ENCODE data around the gene ABLIM1.
A peak's percentile ranks its signal among the peaks of the same experiment; 100 is the strongest.

ABLIM1 gene

GRCh38 chr10:114388275-114388674 is 269.8 kb downstream of the ABLIM1 start:
- TF ChIP-seq MEIS1 (CRISPR knock-in tag; IDR thresholded peaks at IDR 0.05; ENCODE audit: borderline replicate concordance) (no peak), ZNF626 (tag by site-specific recombination; IDR thresholded peaks at IDR 0.05) (no peak), ZNF548 (tag by site-specific recombination; IDR thresholded peaks at IDR 0.05) (no peak)
- CTCF ChIA-PET = interaction anchor here (0.5 to 3.3 kb wide), 9 partner anchors 9 to 87 kb away, joined by 3 to 13 read pairs (median 3); no protein-coding TSS in a partner anchor
- Histone ChIP-seq H3K36me3 (ENCODE audit: control insufficient read depth in 2 of 2, insufficient read depth in 1 of 2, low read length in 2 of 2) (no peaks in the 10 kb centered on the region), H3K9me3 (ENCODE audit: control insufficient read depth, insufficient read depth, low read depth, low read length) (no peaks in the 10 kb centered on the region), H3K4me3 (ENCODE audit: low read depth, low read length) (no peak overlapping the region), H3K4me1 (ENCODE audit: control insufficient read depth, insufficient read depth, low read length) (no peaks in the 10 kb centered on the region), H3K27ac (ENCODE audit: extremely low read depth, low read depth, low read length) (no peak overlapping the region)
- POLR2A ChIA-PET = no interaction called here

GRCh38 chr10:114387784-114388183 is 270.3 kb downstream of the ABLIM1 start:
- TF ChIP-seq ZNF571 (tag by site-specific recombination; IDR thresholded peaks at IDR 0.05) (no peak), ZNF132 (tag by site-specific recombination; IDR thresholded peaks at IDR 0.05; ENCODE audit: borderline replicate concordance) (no peak), ZSCAN4 (tag by site-specific recombination; IDR thresholded peaks at IDR 0.05) (no peak), ZNF664 (tag by site-specific recombination; IDR thresholded peaks at IDR 0.05) (no peak), ZNF629 (tag by site-specific recombination; IDR thresholded peaks at IDR 0.05) (no peak), ZNF529 (tag by site-specific recombination; IDR thresholded peaks at IDR 0.05; ENCODE audit: insufficient replicate concordance) (no peak), KLF8 (tag by site-specific recombination; IDR thresholded peaks at IDR 0.05) (no peak), FEZF1 (tag by site-specific recombination; IDR thresholded peaks at IDR 0.05) (no peak), ZNF530 (tag by site-specific recombination; IDR thresholded peaks at IDR 0.05; ENCODE audit: low read depth) (no peak), KLF10 (tag by site-specific recombination; IDR thresholded peaks at IDR 0.05) (no peak), ZBTB10 (tag by site-specific recombination; IDR thresholded peaks at IDR 0.05) (no peak), ELK4 (IDR thresholded peaks at IDR 0.05; ENCODE audit: borderline replicate concordance, low read depth, low read length) (no peak), ZSCAN5A (tag by site-specific recombination; IDR thresholded peaks at IDR 0.05) (no peak)
- no peaks in the 10 kb centered on the region for H3K36me3 ChIP-seq (ENCODE audit: control insufficient read depth in 2 of 2, insufficient read depth in 1 of 2, low read length in 2 of 2)
- H3K9me3 ChIP-seq (ENCODE audit: control insufficient read depth, insufficient read depth, low read depth, low read length) = no peaks in the 10 kb centered on the region
- ChIA-PET POLR2A (no interaction called here), CTCF (interaction anchor here (0.5 to 3.3 kb wide), 10 partner anchors 10 to 241 kb away, joined by 3 to 13 read pairs (median 4); no protein-coding TSS in a partner anchor)
- H3K27ac ChIP-seq (ENCODE audit: extremely low read depth, low read depth, low read length) = no peak overlapping the region
- H3K4me3 ChIP-seq (ENCODE audit: low read depth, low read length) = no peak overlapping the region
- no peaks in the 10 kb centered on the region for H3K4me1 ChIP-seq (ENCODE audit: control insufficient read depth, insufficient read depth, low read length)

- POLR2A ChIA-PET = no interaction called here
- CTCF ChIA-PET = interaction anchor here (0.6 to 3.3 kb wide), 4 partner anchors 9 to 520 kb away, joined by 3 to 13 read pairs (median 4); no protein-coding TSS in a partner anchor
Observed at GRCh38 chr10:114386452-114386851, 271.6 kb downstream of the ABLIM1 start.

More at GRCh38 chr10:114386452-114386851, 271.6 kb downstream of the ABLIM1 start:
- H3K9me3 ChIP-seq (ENCODE audit: control insufficient read depth, insufficient read depth, low read depth, low read length) = no peaks in the 10 kb centered on the region
- no peak for TF ChIP-seq ZNF585B (tag by site-specific recombination; IDR thresholded peaks at IDR 0.05)
- TF ChIP-seq SCRT2 (tag by site-specific recombination; IDR thresholded peaks at IDR 0.05) = peak; percentile 73
- no peak for TF ChIP-seq HOXA7 (CRISPR knock-in tag; IDR thresholded peaks at IDR 0.05; ENCODE audit: borderline replicate concordance)
- TF ChIP-seq SCRT1 (tag by site-specific recombination; IDR thresholded peaks at IDR 0.05; ENCODE audit: borderline replicate concordance) = no peak
- no peak for TF ChIP-seq PBX3 (CRISPR knock-in tag; IDR thresholded peaks at IDR 0.05)
- no peak for TF ChIP-seq ZFHX2 (tag by site-specific recombination; conservative IDR thresholded peaks at IDR 0.05)
- H3K4me3 ChIP-seq (ENCODE audit: low read depth, low read length) = no peak overlapping the region
- no peak overlapping the region for H3K27ac ChIP-seq (ENCODE audit: extremely low read depth, low read depth, low read length)
- no peaks in the 10 kb centered on the region for H3K36me3 ChIP-seq (ENCODE audit: control insufficient read depth in 2 of 2, insufficient read depth in 1 of 2, low read length in 2 of 2)
- H3K4me1 ChIP-seq (ENCODE audit: control insufficient read depth, insufficient read depth, low read length) = no peaks in the 10 kb centered on the region
